Liver (tissue), 3 donors: ENCODE data around the gene JPH3.

Experiments used
- EGR1 ChIP-seq, 2 donors: IDR thresholded peaks; 2 replicates each; pipeline ENCODE4 v1.6.1; 2016 to 2018; ENCODE audit warnings: antibody characterized with exemption in 2 of 2, low read depth in 2 of 2
- HNF4A ChIP-seq, 2 donors: conservative IDR thresholded peaks; 2 replicates each; pipeline ENCODE4 v1.6.1; 2016; ENCODE audit warnings: antibody characterized with exemption in 2 of 2, mild to moderate bottlenecking in 2 of 2
- JUND ChIP-seq, 2 donors: IDR thresholded peaks; 2 replicates each; pipeline ENCODE4 v1.6.1; 2016; ENCODE audit warnings: antibody characterized with exemption in 2 of 2
- NR2F2 ChIP-seq: IDR thresholded peaks from 2 replicates; pipeline ENCODE4 v1.6.1; 2016; ENCODE audit warnings: antibody characterized with exemption
- RAD21 ChIP-seq, 2 donors: IDR thresholded peaks; 2 replicates each; pipeline ENCODE4 v1.6.1; 2016; ENCODE audit warnings: antibody characterized with exemption in 2 of 2, mild to moderate bottlenecking in 2 of 2
- SP1 ChIP-seq: IDR thresholded peaks from 2 replicates; pipeline ENCODE4 v1.6.1; 2018; ENCODE audit warnings: antibody characterized with exemption, mild to moderate bottlenecking
- TF ChIP-seq, protein P1 (sequence below): fragments of 150-350 bp; IDR thresholded peaks from 2 replicates; pipeline ENCODE4 v1.5.1; 2017; ENCODE audit warnings: improper control_type of control experiment, low read depth, low read length; ENCODE audit not compliant: missing input control
- TF ChIP-seq, protein P2 (sequence below): IDR thresholded peaks from 2 replicates; pipeline ENCODE4 v1.6.1; 2016; ENCODE audit warnings: antibody characterized with exemption, mild to moderate bottlenecking
- donor health status: healthy.
- donor health status: healthy.

DNA sequence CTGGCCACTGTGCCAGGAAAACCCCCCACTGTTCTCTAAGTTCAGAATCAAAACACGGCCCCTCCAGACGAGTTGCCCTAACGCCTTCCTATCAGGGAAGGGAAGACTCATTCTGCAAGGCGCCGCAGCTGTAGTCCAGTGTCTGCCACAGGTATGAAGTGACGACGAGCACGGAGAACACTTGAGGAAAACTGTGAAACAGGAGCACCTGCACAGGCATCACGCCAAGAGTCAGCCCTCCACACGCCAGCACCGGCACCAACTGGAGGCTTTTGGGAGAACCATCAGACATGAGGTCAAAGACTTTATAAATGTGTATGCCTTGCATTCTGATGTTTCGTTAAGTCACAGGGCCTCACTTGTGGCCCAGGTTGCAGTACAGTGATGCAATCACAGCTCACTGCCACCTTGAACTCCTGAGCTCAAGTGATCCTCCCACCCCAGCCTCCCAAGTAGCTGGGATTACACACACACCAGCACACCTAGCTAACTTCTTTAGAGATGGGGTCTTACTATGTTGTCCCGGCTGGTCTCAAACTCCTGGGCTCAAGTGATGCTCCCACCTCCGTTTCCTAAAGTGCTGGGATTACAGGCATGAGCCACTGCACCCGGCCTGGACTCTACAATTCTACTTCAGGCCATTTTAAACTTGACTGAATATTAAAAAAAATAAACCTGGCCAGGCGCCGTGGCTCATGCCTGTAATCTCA, 140.6 kb downstream of the JPH3 start:
- TF ChIP-seq, protein P1, sequence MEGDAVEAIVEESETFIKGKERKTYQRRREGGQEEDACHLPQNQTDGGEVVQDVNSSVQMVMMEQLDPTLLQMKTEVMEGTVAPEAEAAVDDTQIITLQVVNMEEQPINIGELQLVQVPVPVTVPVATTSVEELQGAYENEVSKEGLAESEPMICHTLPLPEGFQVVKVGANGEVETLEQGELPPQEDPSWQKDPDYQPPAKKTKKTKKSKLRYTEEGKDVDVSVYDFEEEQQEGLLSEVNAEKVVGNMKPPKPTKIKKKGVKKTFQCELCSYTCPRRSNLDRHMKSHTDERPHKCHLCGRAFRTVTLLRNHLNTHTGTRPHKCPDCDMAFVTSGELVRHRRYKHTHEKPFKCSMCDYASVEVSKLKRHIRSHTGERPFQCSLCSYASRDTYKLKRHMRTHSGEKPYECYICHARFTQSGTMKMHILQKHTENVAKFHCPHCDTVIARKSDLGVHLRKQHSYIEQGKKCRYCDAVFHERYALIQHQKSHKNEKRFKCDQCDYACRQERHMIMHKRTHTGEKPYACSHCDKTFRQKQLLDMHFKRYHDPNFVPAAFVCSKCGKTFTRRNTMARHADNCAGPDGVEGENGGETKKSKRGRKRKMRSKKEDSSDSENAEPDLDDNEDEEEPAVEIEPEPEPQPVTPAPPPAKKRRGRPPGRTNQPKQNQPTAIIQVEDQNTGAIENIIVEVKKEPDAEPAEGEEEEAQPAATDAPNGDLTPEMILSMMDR: no peak
- TF ChIP-seq JUND (IDR thresholded peaks at IDR 0.05): no peak
- TF ChIP-seq RAD21 (IDR thresholded peaks at IDR 0.05): no peak
- TF ChIP-seq SP1: no peak
- no peak for TF ChIP-seq NR2F2
- TF ChIP-seq HNF4A (conservative IDR thresholded peaks at IDR 0.05): no peak
- TF ChIP-seq, protein P2, sequence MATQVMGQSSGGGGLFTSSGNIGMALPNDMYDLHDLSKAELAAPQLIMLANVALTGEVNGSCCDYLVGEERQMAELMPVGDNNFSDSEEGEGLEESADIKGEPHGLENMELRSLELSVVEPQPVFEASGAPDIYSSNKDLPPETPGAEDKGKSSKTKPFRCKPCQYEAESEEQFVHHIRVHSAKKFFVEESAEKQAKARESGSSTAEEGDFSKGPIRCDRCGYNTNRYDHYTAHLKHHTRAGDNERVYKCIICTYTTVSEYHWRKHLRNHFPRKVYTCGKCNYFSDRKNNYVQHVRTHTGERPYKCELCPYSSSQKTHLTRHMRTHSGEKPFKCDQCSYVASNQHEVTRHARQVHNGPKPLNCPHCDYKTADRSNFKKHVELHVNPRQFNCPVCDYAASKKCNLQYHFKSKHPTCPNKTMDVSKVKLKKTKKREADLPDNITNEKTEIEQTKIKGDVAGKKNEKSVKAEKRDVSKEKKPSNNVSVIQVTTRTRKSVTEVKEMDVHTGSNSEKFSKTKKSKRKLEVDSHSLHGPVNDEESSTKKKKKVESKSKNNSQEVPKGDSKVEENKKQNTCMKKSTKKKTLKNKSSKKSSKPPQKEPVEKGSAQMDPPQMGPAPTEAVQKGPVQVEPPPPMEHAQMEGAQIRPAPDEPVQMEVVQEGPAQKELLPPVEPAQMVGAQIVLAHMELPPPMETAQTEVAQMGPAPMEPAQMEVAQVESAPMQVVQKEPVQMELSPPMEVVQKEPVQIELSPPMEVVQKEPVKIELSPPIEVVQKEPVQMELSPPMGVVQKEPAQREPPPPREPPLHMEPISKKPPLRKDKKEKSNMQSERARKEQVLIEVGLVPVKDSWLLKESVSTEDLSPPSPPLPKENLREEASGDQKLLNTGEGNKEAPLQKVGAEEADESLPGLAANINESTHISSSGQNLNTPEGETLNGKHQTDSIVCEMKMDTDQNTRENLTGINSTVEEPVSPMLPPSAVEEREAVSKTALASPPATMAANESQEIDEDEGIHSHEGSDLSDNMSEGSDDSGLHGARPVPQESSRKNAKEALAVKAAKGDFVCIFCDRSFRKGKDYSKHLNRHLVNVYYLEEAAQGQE: no peak
- TF ChIP-seq EGR1 (IDR thresholded peaks at IDR 0.05; ENCODE audit: low read depth in 2 of 2): no peak
